Stimulated activated naive CD8-positive, alpha-beta T cell treated with anti-CD3 and anti-CD28 coated beads, Interleukin-15, amount 100 ng/mL, for 72 hours (primary cell): ENCODE data around the gene DIP2C.
"Not testable (repeated sequence)": the region's sequence is repeated elsewhere in the genome, so short reads cannot be mapped to it uniquely, and the experiment has no call there.

Source experiments
- ATAC-seq: fragments of 150-1000 bp; cut with Tn5 transposase; 2 replicates; pipeline ENCODE4 v1.10.0; 2021; ENCODE audit warnings: mild to moderate bottlenecking, moderate library complexity
- DNase-seq, 2 donors: peaks; one replicate each; pipeline ENCODE4 v3.0.0; 2021 to 2022
- H3K27ac Mint-ChIP-seq, 2 donors: one replicate each; pipeline ENCODE4 v1.8.0; 2022; ENCODE audit warnings: mild to moderate bottlenecking in 2 of 2, mixed read lengths in 2 of 2, moderate library complexity in 2 of 2
- H3K27me3 Mint-ChIP-seq: one replicate; pipeline ENCODE4 v1.8.0; 2022; ENCODE audit warnings: mixed read lengths
- H3K4me1 Mint-ChIP-seq: one replicate; pipeline ENCODE4 v1.8.0; 2022; ENCODE audit warnings: mild to moderate bottlenecking, mixed read lengths
- H3K4me3 Mint-ChIP-seq, 2 donors: one replicate each; pipeline ENCODE4 v1.8.0; 2022; ENCODE audit warnings: mild to moderate bottlenecking in 2 of 2, mixed read lengths in 2 of 2, moderate library complexity in 1 of 2
- H3K9me3 Mint-ChIP-seq, 2 donors: one replicate each; pipeline ENCODE4 v1.8.0; 2022; ENCODE audit warnings: mixed read lengths in 2 of 2

Gene DIP2C

DNA sequence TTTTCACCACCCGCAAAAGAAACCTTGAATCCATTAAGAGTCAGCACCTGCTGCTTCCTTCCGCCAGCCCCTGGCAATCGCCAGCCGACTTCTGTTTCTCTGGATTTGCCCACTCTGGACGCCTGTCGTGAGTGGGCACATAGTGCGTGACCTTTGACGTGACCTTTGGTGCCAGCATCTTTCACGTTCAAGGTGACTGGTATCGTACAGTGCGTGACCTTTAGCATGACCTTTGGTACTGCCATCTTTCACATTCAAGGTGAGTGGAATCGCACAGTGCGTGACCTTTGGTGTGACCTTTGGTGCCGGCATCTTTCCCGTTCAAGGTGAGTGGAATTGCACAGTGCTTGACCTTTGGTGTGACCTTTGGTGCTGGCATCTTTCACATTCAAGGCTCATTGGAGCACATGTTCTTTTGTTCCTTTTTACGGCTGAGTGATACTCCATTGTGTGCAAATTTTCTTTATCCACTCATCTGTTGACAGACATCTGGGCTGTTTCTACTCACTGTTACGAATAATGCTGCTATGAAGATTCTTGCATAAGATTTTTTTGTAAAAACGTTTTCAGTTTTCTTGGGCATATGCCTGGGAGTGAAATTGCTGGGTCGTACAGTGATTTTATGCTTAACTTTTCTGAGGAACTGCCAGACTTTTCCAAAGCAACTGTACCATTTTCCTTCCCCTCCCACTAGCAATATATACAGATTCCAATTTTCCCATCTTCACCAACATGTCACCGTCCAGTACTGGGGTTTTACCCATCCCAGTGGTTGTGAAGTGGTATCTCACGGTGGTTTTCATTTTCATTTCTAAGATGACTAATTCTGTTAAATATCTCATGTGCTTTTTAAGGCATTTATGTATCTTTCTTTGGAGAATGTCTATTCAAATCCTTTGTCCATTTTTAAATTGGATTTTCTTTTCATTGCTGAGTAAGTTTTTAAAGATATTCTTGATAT is 145.3 kb downstream of the DIP2C start:
- Mint-ChIP-seq H3K27me3 (peaks cover 68% of the 10 kb centered on the region), H3K4me1 (peaks cover 24% of the 10 kb centered on the region), H3K27ac (no peak overlapping the region), H3K9me3 (no peaks in the 10 kb centered on the region), H3K4me3 (no peak overlapping the region)
- ATAC-seq (no peak), DNase-seq (no peak)

DNA sequence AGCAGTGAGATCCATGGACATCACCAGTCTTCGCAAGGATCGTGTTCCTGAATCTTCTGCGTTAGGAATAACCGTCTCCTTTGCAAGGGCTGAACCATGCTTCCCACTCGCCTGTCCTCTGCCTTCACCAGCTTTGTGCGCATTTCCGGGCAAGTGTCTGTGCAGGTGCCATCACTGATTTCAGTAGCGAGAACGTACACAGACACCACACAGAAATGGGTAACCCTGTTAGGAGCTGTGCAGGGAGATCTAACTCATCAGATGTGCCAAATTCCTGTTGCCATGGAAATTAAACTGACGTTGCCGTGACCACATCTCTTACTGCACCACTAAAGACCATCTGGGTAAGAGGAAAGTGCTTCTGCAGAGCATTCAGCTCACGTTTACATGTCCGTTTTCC is 146.3 kb downstream of the DIP2C start:
- H3K27me3 Mint-ChIP-seq, result peaks cover 58% of the 10 kb centered on the region

DNA sequence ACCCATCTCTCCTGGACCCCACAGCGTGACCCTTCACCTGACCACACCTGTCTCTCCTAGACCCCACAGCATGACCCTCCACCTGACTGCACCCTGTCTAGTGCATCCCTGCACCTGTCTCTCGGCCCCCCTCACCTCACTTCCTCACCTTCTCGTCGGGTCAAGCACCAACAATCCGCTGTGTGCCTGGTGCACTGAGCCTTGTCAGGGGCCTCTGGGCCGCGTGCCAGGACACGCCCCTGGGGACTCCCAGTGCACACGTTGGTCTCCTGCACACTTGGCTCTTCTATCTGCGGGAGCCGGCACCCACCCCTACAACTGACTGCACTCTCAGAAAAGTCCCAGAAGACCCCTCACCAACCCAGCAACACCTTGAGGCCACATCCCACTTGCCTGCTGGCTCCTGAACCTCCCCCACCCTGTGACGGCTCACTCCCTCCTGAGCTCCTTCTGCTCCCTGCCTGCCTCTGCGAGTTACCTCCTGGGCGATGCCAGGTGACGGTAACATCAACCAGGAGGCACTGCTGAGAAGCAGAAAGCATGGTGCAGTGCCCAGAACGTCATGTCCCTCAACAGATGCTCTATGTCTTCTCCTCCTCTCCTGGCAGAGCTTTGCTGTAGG is 147.6 kb downstream of the DIP2C start:
- Mint-ChIP-seq H3K27me3 (peaks cover 57% of the 10 kb centered on the region), H3K4me3 (no peak overlapping the region), H3K4me1 (peaks cover 24% of the 10 kb centered on the region), H3K27ac (no peak overlapping the region), H3K9me3 (no peaks in the 10 kb centered on the region)
- no peak for DNase-seq
- ATAC-seq, result no peak

More for the DNA sequence above, 146.3 kb downstream of the DIP2C start:
- peaks cover 24% of the 10 kb centered on the region for H3K4me1 Mint-ChIP-seq
- no peaks in the 10 kb centered on the region for H3K9me3 Mint-ChIP-seq
- H3K4me3 Mint-ChIP-seq, result no peak overlapping the region
- DNase-seq (no peak), ATAC-seq (no peak)
- no peak overlapping the region for H3K27ac Mint-ChIP-seq

DNA sequence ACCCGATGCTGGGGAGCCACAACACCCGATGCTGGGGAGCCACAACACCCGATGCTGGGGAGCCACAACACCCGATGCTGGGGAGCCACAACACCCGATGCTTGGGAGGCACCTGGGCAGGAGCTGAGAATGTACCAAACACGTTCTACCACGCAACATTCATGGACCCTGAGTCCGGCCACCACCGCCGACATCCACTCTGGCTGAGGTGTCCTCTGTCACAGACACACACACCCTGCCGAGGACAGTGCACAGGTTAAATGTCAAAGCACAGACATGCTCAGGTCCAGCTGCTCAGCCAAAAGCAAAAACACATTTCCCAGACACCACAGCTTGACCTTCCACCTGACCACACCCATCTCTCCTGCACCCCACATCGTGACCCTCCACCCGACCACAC is 148.4 kb downstream of the DIP2C start:
- Mint-ChIP-seq H3K27me3 (peaks cover 59% of the 10 kb centered on the region), H3K9me3 (no peaks in the 10 kb centered on the region), H3K27ac (no peak overlapping the region), H3K4me3 (no peak overlapping the region), H3K4me1 (peaks cover 24% of the 10 kb centered on the region)
- ATAC-seq (peak; percentile 12), DNase-seq (no peak)

DNA sequence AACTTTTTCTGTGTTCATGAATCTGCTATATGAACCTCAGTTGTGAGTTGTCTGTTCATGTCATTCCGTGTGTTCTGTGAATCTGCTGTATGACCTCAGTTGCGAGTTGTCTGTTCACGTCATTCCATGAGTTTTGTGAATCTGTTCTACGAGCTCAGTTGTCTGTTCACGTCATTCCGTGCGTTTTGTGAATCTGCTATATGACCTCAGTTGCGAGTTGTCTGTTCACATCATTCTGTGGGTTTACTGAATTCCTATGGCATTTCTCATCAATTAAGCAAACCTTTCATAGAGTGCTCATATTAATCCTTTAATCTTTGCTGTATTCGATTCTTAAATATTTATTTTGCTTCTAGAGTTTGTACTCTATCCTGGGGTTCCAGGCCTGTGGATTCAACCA is 150.6 kb downstream of the DIP2C start:
- Mint-ChIP-seq H3K4me1 (peaks cover 14% of the 10 kb centered on the region), H3K27me3 (peaks cover 75% of the 10 kb centered on the region), H3K4me3 (no peak overlapping the region), H3K9me3 (no peaks in the 10 kb centered on the region), H3K27ac (no peak overlapping the region)
- DNase-seq (no peak), ATAC-seq (no peak)

DNA sequence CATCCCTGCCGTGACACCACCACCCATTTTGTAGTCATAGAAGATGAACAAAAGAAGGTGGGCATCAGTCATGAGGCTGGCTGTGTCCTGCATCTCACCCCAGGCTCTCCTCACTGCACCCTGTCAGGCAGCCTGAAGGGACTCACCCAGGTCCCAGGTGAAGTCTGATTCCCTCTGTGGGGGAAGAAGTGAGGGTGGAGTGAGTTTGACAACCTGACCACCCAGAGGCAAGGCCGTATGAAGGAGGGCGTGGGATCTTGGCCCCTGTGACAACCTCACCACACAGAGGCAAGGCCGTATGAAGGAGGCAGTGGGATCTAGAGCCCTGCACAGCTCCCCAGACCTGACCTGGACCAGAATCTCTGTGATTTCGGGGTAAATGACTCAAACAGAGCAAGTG is 152.5 kb downstream of the DIP2C start:
- DNase-seq (no peak), ATAC-seq (no peak)
- no peak overlapping the region for H3K4me3 Mint-ChIP-seq
- no peak overlapping the region for H3K27ac Mint-ChIP-seq
- peaks cover 9% of the 10 kb centered on the region for H3K4me1 Mint-ChIP-seq
- no peaks in the 10 kb centered on the region for H3K9me3 Mint-ChIP-seq
- peaks cover 69% of the 10 kb centered on the region for H3K27me3 Mint-ChIP-seq

DNA sequence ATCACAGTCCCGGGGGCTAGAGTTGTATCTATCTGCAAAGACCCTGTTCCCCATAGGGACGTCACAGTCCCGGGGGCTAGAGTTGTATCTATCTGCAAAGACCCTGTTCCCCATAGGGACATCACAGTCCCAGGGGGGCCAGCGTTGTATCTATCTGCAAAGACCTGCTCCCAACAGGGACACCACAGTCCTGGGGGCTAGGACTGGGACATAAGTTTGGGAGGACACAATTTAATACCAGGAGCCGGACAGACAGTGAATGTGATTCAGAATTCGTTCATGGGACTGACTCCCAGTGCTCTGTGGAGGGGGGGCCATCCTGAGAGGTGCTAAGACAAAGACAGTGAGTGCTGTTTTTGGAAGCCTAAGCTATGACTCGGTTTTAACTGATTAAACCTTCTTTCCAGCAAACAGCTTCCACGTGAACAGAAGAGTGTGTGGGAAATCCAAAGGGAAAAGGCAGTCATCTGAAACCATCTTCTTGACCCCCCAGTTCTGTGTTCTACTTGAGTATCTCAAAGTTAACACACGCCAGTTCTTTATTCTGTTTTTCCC is 153.0 kb downstream of the DIP2C start:
- DNase-seq (no peak), ATAC-seq (no peak)
- Mint-ChIP-seq H3K27me3 (peaks cover 66% of the 10 kb centered on the region), H3K4me1 (peaks cover 4% of the 10 kb centered on the region), H3K27ac (no peak overlapping the region), H3K9me3 (no peaks in the 10 kb centered on the region), H3K4me3 (no peak overlapping the region)

DNA sequence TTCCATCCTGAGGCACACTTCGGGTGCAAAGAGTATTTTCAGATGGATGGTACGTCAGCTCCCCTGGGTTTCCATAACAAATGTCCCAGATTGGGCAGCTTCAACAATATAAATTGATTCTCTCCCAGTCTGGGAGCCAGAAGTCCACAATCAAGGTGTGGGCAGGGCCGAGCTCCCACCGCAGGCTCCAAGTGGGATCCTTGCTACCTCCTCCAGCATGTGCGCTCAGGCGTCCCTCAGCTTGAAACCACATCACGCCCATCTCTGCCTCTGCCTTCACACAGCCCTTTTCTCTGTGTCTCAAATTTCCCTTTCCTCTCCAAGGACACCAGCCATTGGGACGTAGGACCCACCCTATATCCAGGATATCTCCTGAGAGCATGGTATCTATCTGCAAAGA is 153.5 kb downstream of the DIP2C start:
- no peaks in the 10 kb centered on the region for H3K4me1 Mint-ChIP-seq
- ATAC-seq (no peak), DNase-seq (no peak)
- H3K9me3 Mint-ChIP-seq, result no peaks in the 10 kb centered on the region
- H3K27ac Mint-ChIP-seq, result no peak overlapping the region
- H3K4me3 Mint-ChIP-seq, result no peak overlapping the region
- peaks cover 66% of the 10 kb centered on the region for H3K27me3 Mint-ChIP-seq

DNA sequence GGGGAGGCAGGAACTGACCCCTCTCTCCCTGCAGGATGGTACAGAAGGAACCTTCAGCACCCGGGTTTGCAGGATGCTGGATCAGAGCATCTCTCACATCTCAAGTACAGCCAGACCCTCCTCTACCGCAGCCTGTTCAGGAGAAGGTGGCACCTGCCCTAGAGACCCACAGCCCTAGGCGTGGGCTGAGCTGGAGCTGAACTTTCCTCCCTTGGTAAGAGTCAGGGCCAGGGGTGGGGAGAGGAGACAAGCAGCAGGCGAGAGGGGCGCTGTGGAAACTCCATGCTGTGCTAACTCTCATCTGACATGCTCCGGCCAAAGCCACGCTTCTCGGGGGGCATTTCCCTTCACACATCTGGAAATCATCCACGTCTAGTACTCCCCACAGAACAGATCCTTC is 154.4 kb downstream of the DIP2C start:
- Mint-ChIP-seq H3K27me3 (peaks cover 63% of the 10 kb centered on the region), H3K27ac (no peak overlapping the region), H3K4me3 (no peak overlapping the region), H3K9me3 (no peaks in the 10 kb centered on the region), H3K4me1 (no peaks in the 10 kb centered on the region)
- no peak for ATAC-seq
- no peak for DNase-seq

DNA sequence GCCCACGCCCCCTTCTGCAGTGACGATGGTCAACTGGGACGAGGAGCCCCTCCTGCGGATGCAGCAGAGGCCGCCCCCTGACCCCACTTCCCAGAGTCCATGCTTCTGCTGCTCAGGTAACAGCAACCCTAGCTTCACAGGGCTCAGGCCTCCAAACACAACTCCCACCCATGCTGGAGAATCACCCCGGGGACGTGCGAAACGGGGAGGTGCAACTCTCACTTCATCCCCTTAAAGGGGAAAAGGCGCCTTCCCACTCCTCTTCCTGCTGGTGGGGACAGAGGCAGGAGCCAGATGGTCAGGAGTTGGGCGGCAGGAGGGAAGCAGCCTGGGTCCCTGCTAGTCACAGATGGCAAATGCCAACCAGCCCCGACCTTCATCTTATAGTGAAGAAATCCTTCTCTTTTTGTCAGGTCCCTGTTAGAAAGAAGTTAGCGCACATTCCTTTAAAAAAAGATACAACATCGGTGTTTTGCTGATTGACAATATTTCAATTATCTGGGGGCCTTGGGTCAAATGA is 155.4 kb downstream of the DIP2C start:
- no peak for DNase-seq
- H3K9me3 Mint-ChIP-seq, result no peaks in the 10 kb centered on the region
- no peak overlapping the region for H3K4me3 Mint-ChIP-seq
- no peaks in the 10 kb centered on the region for H3K4me1 Mint-ChIP-seq
- H3K27me3 Mint-ChIP-seq, result peaks cover 57% of the 10 kb centered on the region
- ATAC-seq, result no peak
- H3K27ac Mint-ChIP-seq, result no peak overlapping the region

DNA sequence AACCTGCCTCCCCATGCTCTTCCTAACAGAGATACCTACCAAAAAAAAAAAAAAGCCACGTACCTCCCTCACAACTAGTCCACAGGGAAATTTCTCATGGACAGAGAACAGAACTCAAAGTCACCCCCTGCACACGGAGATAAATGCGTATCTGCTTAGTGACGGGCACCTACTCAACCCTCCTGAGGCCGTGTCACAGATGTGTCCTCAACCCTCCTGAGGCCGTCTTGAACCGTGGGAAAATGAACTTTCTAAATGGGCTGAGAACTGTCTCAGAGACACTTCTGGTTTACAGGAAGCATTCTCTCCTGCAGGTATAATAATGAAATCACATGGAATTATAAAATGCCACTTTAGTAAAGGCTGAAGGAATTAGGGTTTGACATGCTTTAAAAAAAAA is 155.9 kb downstream of the DIP2C start:
- H3K27me3 Mint-ChIP-seq, result peaks cover 57% of the 10 kb centered on the region
- no peaks in the 10 kb centered on the region for H3K9me3 Mint-ChIP-seq
- ATAC-seq (no peak), DNase-seq (no peak)
- no peak overlapping the region for H3K27ac Mint-ChIP-seq
- no peak overlapping the region for H3K4me3 Mint-ChIP-seq
- H3K4me1 Mint-ChIP-seq, result no peaks in the 10 kb centered on the region

DNA sequence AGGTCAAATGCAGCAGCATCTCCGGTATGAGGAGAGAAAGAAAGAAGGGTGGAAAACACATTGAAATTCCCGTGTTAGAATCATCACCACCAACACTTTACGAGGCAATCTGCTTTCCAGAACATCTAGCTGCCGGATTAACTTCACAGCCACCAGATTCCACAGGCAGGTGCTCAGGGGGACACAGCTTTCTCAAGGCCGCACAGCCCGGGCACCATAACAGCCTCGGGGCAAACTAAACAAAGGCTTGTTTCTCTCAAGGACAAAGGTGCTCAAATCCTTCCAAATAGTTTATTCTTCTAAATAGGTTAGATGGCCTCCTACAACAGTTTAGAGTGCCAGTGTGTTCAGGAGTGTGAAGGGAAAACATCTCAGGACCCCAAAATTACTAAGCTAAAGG is 156.3 kb downstream of the DIP2C start:
- ATAC-seq (no peak), DNase-seq (no peak)
- no peak overlapping the region for H3K4me3 Mint-ChIP-seq
- no peaks in the 10 kb centered on the region for H3K9me3 Mint-ChIP-seq
- no peaks in the 10 kb centered on the region for H3K4me1 Mint-ChIP-seq
- peaks cover 61% of the 10 kb centered on the region for H3K27me3 Mint-ChIP-seq
- H3K27ac Mint-ChIP-seq, result no peak overlapping the region

DNA sequence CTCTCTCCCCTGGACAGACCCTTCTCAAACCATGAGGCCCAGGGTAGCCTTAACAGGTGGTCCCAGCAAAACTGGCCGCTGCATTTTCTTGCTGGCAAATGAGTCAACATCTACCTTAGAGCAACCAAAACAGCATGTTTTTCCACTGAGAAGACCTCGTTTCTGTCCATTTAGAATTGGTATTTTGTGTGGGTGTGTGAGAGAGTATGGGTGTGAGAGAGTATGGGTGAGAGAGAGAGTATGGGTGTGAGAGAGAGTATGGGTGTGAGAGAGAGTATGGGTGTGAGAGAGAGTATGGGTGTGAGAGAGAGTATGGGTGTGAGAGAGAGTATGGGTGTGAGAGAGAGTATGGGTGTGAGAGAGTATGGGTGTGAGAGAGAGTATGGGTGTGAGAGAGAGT is 157.1 kb downstream of the DIP2C start:
- not testable (repeated sequence) for DNase-seq, H3K4me1 Mint-ChIP-seq, H3K27ac Mint-ChIP-seq, H3K4me3 Mint-ChIP-seq, H3K9me3 Mint-ChIP-seq, ATAC-seq
- H3K27me3 Mint-ChIP-seq, result peaks cover 60% of the 10 kb centered on the region

DNA sequence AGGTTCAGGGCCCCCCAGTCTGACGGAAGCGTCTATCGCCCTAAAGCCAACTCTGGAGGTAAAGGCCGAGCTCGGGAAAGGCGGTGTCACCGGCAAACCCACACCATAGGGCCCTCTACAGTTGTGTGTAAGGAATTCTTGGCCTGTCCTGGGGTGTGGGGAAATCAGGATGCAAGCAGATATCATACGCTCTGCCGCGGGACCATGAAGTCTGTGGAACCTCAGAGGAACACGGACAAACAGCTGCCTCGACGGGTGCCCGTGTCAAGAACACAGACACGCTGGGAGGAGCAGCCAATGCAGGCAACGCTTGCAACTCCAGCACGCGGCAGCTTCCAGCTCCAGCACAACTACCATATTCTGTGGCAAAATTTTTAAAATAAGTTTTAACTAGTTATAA is 157.9 kb downstream of the DIP2C start:
- no peak for ATAC-seq

DNA sequence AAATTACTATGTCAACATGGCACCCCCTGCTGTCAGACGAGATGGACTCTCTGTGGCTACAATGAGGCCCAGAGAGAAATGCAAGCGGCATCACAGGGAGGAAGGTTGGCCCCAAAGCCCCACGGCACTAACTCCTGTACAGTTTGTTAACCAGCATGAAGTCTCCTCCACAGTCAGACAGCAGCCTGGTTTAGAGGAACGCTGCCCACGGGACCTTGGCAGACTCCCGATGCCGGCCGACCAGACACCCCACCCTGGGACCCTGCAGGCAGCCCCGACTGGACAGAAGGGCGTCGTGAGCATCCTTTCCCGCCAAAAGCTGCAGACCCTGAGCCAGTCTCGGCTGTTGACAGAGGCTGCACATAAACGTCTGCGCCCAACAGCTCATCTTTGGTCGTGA is 158.8 kb downstream of the DIP2C start:
- H3K4me1 Mint-ChIP-seq, result no peaks in the 10 kb centered on the region
- DNase-seq, result no peak
- H3K9me3 Mint-ChIP-seq, result no peaks in the 10 kb centered on the region
- no peak for ATAC-seq
- no peak overlapping the region for H3K27ac Mint-ChIP-seq
- H3K27me3 Mint-ChIP-seq, result peaks cover 45% of the 10 kb centered on the region
- H3K4me3 Mint-ChIP-seq, result no peak overlapping the region

More for the DNA sequence above, 157.9 kb downstream of the DIP2C start:
- Mint-ChIP-seq H3K27ac (no peak overlapping the region), H3K4me1 (no peaks in the 10 kb centered on the region), H3K9me3 (no peaks in the 10 kb centered on the region), H3K4me3 (no peak overlapping the region), H3K27me3 (peaks cover 52% of the 10 kb centered on the region)
- DNase-seq, result no peak
